CD4-positive, CD25-positive, alpha-beta regulatory T cell (primary cell): ENCODE data around the gene ENAM. TPM values are rescaled to one million over a fixed set of nuclear protein-coding genes. Genes with fewer than 3 reads are reported as not detected.
"Not testable (repeated sequence)": the region's sequence is repeated elsewhere in the genome, so short reads cannot be mapped to it uniquely, and the experiment has no call there.

Source experiments
- ATAC-seq, 2 donors: fragments of 150-1000 bp; cut with Tn5 transposase; one replicate each; pipeline ENCODE4 v1.10.0; 2021; ENCODE audit warnings: low read depth in 2 of 2, moderate number of reproducible peaks in 2 of 2, moderate library complexity in 1 of 2
- DNase-seq, 3 donors: peaks; one replicate each; pipeline versions ENCODE4 v3.0.0 to v3.0.0-alpha.2; 2012 to 2022; ENCODE audit warnings: mixed read lengths in 1 of 3
- H3K27ac ChIP-seq: one replicate; pipeline ENCODE4 v1.7.0; 2013; ENCODE audit warnings: mild to moderate bottlenecking, low read length; ENCODE audit not compliant: insufficient read depth, poor library complexity, severe bottlenecking
- H3K27me3 ChIP-seq: one replicate; pipeline ENCODE4 v1.7.0; 2013; ENCODE audit warnings: low read length; ENCODE audit not compliant: control insufficient read depth, insufficient read depth
- H3K36me3 ChIP-seq: one replicate; pipeline ENCODE4 v1.7.0; 2013; ENCODE audit warnings: mild to moderate bottlenecking, low read length, moderate library complexity; ENCODE audit not compliant: control insufficient read depth, insufficient read depth
- H3K4me1 ChIP-seq: 2 replicates; pipeline ENCODE4 v1.7.0; 2013; ENCODE audit warnings: mild to moderate bottlenecking, low read length; ENCODE audit not compliant: insufficient read depth, control insufficient read depth, poor library complexity, severe bottlenecking
- H3K4me3 ChIP-seq: one replicate; pipeline ENCODE4 v1.7.0; 2013; ENCODE audit warnings: low read depth, mild to moderate bottlenecking, low read length, moderate library complexity
- H3K9me3 ChIP-seq, 2 experiments: 1 replicate in 1 of 2; 2 replicates in 1 of 2; pipeline ENCODE4 v1.7.0; 2013; ENCODE audit warnings: low read length in 2 of 2, mild to moderate bottlenecking in 1 of 2, moderate library complexity in 1 of 2; ENCODE audit not compliant: control insufficient read depth in 2 of 2
- H3K27ac Mint-ChIP-seq, 3 donors: one replicate each; pipeline ENCODE4 v1.8.0; 2020 to 2022; ENCODE audit warnings: mild to moderate bottlenecking in 3 of 3, mixed read lengths in 3 of 3, moderate library complexity in 2 of 3
- H3K27me3 Mint-ChIP-seq: one replicate; pipeline ENCODE4 v1.8.0; 2022; ENCODE audit warnings: mild to moderate bottlenecking, mixed read lengths
- H3K36me3 Mint-ChIP-seq: one replicate; pipeline ENCODE4 v1.8.0; 2020; ENCODE audit warnings: mixed read lengths
- H3K4me1 Mint-ChIP-seq, 4 donors: one replicate each; pipeline ENCODE4 v1.8.0; 2020 to 2022; ENCODE audit warnings: mixed read lengths in 4 of 4, mild to moderate bottlenecking in 1 of 4
- H3K4me3 Mint-ChIP-seq, 4 donors: one replicate each; pipeline ENCODE4 v1.8.0; 2020 to 2022; ENCODE audit warnings: mild to moderate bottlenecking in 4 of 4, mixed read lengths in 4 of 4, moderate library complexity in 3 of 4
- H3K9me3 Mint-ChIP-seq, 7 donors: one replicate each; pipeline ENCODE4 v1.8.0; 2020 to 2022; ENCODE audit warnings: mixed read lengths in 7 of 7, mild to moderate bottlenecking in 3 of 7, moderate library complexity in 2 of 7
- polyA plus RNA-seq, 4 donors: library from polyadenylated mRNA; unstranded; fragments of 300-500 nt; fragmentation: Illumina TruSeq; gene quantifications; one replicate each; pipeline ENCODE4 v1.2.3, GENCODE V29; 2021
- total RNA-seq: library from RNA; stranded (reverse); gene quantifications from one replicate; pipeline ENCODE4 v1.2.3, GENCODE V29; 2022

ENAM gene
- total and polyA plus RNA-seq, 5 donors from 2014 or later = not detected

DNA sequence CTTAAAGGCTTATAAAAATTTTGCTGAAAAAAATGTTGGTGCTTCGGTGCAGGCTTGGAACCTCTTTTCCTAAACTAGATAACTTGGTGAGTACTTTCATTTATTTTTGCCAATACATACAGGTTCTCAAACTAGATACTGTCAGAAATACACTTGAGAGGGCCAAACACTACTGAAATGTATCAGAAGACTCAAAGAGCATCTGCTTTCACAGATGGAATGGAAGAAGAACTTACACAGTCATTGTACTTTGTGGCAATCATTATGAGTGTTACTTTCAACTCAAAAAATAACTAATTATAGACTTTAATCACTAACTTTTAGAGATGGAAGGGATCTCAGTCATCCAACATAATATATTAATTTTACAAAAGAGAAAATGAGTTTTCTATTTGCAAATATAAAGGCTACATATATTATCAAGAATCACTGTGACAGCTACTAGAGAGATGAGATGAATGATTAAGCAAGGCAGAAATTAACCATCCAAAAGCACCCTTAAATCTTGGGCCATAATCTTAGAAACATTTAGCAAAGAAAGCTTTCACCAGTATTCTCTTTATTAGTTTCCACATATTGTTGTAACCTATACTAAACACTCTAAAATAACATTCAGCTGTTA is 1.0 kb downstream of the ENAM start:
- no peak overlapping the region for H3K4me3 Mint-ChIP-seq
- ATAC-seq = no peak

DNA sequence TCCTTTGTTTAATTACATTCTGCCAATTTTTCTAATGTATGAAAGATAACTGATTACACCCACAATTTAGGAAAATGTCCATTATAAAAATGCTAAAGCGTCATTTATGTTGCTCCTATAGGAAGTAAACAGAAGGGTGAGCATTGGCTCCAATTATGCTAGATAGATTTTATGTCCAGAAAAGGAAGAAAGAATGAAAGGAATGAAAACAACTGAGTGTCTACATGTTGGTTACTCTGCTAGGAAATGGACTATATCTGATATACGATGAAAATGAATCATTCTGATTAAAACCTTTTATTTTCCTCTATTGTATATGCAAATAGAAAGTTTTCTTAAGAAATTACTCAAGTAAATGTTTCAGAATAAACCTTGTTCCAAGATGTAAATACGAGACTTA is 1.6 kb downstream of the ENAM start:
- peaks cover 12% of the 10 kb centered on the region for H3K27me3 Mint-ChIP-seq
- H3K36me3 Mint-ChIP-seq = no peaks in the 10 kb centered on the region
- H3K4me1 Mint-ChIP-seq = peaks cover 0 to 2% (median under 1%) of the 10 kb centered on the region in 4 donors
- H3K27ac ChIP-seq = no peak overlapping the region
- no peaks in the 10 kb centered on the region for H3K4me1 ChIP-seq
- no peak overlapping the region for H3K27ac Mint-ChIP-seq
- no peaks in the 10 kb centered on the region for H3K9me3 Mint-ChIP-seq
- H3K27me3 ChIP-seq = peaks cover 3% of the 10 kb centered on the region
- ATAC-seq (no peak), DNase-seq (no peak)
- H3K36me3 ChIP-seq = no peaks in the 10 kb centered on the region
- H3K9me3 ChIP-seq = no peaks in the 10 kb centered on the region
- peak overlapping the region in 1 of 4 donors; percentile 48 for H3K4me3 Mint-ChIP-seq
- H3K4me3 ChIP-seq = no peak overlapping the region

More for the DNA sequence above, 1.0 kb downstream of the ENAM start:
- Mint-ChIP-seq H3K27me3 (peaks cover 12% of the 10 kb centered on the region), H3K4me1 (peaks cover 0 to 2% (median under 1%) of the 10 kb centered on the region in 4 donors), H3K27ac (no peak overlapping the region), H3K36me3 (no peaks in the 10 kb centered on the region), H3K9me3 (no peaks in the 10 kb centered on the region)
- Histone ChIP-seq H3K9me3 (no peaks in the 10 kb centered on the region), H3K4me3 (no peak overlapping the region), H3K36me3 (no peaks in the 10 kb centered on the region), H3K4me1 (no peaks in the 10 kb centered on the region), H3K27me3 (peaks cover 3% of the 10 kb centered on the region), H3K27ac (no peak overlapping the region)
- no peak for DNase-seq

DNA sequence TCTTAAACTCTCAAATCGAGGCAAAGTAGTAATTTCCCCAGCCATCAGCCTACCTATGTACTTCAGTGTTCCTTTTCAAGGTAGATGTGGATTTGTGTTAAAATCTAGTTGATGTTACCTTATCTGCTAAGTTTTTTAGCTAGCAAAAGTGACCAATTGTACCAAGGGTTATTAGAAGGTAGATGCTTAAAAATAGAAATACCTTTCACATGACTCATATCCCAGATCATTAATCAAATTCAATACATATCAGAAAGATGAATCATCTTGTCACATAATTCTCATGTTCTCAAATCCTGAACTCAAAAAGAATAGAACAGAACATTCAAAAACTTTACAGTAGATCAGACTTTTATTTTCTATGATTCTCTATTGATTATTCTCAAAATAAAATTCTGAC is 3.5 kb downstream of the ENAM start:
- no peak for DNase-seq
- Histone ChIP-seq H3K27ac (no peak overlapping the region), H3K4me1 (no peaks in the 10 kb centered on the region), H3K9me3 (no peaks in the 10 kb centered on the region), H3K36me3 (no peaks in the 10 kb centered on the region), H3K27me3 (peaks cover 3% of the 10 kb centered on the region), H3K4me3 (no peak overlapping the region)
- Mint-ChIP-seq H3K9me3 (no peaks in the 10 kb centered on the region), H3K27me3 (peaks cover 4% of the 10 kb centered on the region), H3K36me3 (no peaks in the 10 kb centered on the region), H3K4me1 (peaks cover 0 to 2% (median under 1%) of the 10 kb centered on the region in 4 donors), H3K4me3 (no peak overlapping the region), H3K27ac (no peak overlapping the region)
- no peak for ATAC-seq

DNA sequence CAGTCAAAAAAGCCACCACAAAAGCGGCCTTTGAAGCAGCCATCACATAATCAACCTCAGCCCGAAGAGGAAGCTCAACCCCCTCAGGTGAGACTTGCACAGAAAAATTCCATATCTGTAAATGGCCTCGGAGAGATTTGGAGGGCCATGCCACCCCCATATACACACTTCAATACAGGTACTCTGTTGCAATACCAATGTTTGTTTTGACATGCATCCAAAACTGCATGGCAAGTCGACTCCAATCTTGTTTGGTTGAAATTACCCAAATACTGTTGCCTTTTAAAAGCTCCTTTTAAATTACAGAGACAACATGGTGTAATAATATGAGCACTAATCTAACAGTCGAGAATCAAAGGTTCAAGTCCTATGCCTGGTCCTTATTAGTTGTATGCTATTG is 5.9 kb downstream of the ENAM start:
- Histone ChIP-seq H3K4me1 (no peaks in the 10 kb centered on the region), H3K4me3 (no peak overlapping the region), H3K9me3 (no peaks in the 10 kb centered on the region), H3K27me3 (peaks cover 3% of the 10 kb centered on the region), H3K27ac (no peak overlapping the region), H3K36me3 (no peaks in the 10 kb centered on the region)
- H3K36me3 Mint-ChIP-seq = no peaks in the 10 kb centered on the region
- H3K27me3 Mint-ChIP-seq = peaks cover 4% of the 10 kb centered on the region
- H3K4me3 Mint-ChIP-seq = no peak overlapping the region
- no peak overlapping the region for H3K27ac Mint-ChIP-seq
- no peaks in the 10 kb centered on the region for H3K9me3 Mint-ChIP-seq
- DNase-seq (no peak), ATAC-seq (no peak)
- H3K4me1 Mint-ChIP-seq = no peaks in the 10 kb centered on the region

DNA sequence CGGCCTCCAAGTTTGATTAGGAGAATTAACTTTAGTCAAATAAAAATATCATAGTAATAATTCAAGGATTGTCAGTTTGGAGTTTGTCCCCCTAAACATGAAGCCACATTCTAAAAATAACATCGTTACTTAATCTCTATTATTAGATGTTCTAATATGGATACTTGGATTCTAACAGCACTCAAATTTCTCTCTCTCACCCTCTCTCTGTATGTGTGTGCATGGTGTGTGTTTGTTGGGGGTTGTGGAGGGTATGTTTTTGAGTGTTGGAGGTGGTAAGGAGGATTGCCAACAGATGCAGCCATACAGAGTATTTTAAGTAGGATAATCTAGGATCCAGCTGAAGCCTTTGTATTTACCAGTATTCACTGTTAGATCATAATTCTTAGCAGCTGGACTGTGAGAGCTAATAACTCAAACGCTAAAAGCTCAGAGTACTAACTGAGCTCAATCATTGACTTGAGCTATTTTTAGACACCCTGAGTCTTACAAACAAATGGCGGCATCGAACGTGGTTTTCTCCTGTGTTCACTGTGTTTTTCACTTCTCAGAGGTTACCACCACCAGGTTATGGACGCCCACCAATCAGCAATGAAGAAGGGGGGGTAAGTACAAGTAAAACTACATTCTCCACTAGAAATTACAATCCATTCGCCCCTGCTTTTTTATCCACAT is 8.8 kb downstream of the ENAM start:
- Histone ChIP-seq H3K36me3 (no peaks in the 10 kb centered on the region), H3K27ac (no peak overlapping the region), H3K4me1 (no peaks in the 10 kb centered on the region), H3K9me3 (no peaks in the 10 kb centered on the region), H3K4me3 (no peak overlapping the region), H3K27me3 (peaks cover 3% of the 10 kb centered on the region)
- H3K4me3 Mint-ChIP-seq = no peak overlapping the region
- peaks cover 9% of the 10 kb centered on the region for H3K27me3 Mint-ChIP-seq
- DNase-seq = no peak
- H3K27ac Mint-ChIP-seq = no peak overlapping the region
- no peaks in the 10 kb centered on the region for H3K9me3 Mint-ChIP-seq
- H3K4me1 Mint-ChIP-seq = no peaks in the 10 kb centered on the region
- no peaks in the 10 kb centered on the region for H3K36me3 Mint-ChIP-seq
- no peak for ATAC-seq

DNA sequence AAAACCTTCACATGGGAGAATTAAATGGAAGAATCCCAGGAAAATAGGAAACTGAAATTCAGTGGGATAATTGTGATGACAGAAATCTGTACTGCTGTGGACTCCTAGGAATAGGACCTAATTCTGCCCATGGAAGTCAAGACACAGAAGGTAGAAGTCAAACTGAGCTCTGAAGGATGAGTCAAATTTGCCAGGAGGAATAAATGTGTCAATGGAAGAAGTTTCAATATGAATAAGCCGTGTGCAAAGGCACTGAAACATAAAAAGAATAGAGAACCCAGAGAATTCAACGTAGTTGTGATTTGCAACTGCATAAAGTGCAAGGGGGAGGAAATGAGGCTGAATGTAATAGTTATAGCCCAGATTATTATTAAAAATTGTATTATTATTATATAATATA is 11.6 kb downstream of the ENAM start:
- H3K4me1 Mint-ChIP-seq = no peaks in the 10 kb centered on the region
- Histone ChIP-seq H3K9me3 (no peaks in the 10 kb centered on the region), H3K27me3 (peaks cover 2% of the 10 kb centered on the region), H3K4me1 (no peaks in the 10 kb centered on the region), H3K36me3 (no peaks in the 10 kb centered on the region), H3K4me3 (no peak overlapping the region), H3K27ac (no peak overlapping the region)
- H3K27me3 Mint-ChIP-seq = peaks cover 4% of the 10 kb centered on the region
- H3K4me3 Mint-ChIP-seq = no peak overlapping the region
- H3K36me3 Mint-ChIP-seq = no peaks in the 10 kb centered on the region
- H3K27ac Mint-ChIP-seq = no peak overlapping the region
- H3K9me3 Mint-ChIP-seq = no peaks in the 10 kb centered on the region
- ATAC-seq (no peak), DNase-seq (no peak)

DNA sequence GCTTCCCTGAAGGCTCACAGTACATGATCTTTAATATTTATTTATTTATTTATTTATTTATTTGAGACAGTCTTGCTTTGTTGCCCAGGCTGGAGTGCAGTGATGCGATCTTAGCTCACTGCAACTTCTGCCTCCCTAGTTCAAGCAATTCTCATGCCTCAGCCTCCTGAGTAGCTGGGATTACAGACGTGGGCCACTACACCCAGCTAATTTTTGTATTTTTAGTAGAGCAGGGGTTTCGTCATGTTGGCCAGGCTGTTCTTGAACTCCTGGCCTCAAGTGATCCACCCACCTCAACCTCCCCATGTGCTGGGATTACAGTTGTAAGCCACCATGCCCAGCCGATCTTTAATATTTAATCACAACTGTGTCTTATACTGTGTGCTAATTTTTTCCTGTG is 22.2 kb downstream of the ENAM start:
- H3K4me1 Mint-ChIP-seq, H3K4me3 ChIP-seq, H3K4me3 Mint-ChIP-seq, H3K27ac Mint-ChIP-seq, H3K27ac ChIP-seq, DNase-seq, H3K9me3 ChIP-seq, ATAC-seq, H3K27me3 ChIP-seq, H3K36me3 Mint-ChIP-seq, H3K9me3 Mint-ChIP-seq, H3K36me3 ChIP-seq, H3K4me1 ChIP-seq: not testable (repeated sequence)
- peaks cover 13% of the 10 kb centered on the region for H3K27me3 Mint-ChIP-seq
